H4 (cell line): ENCODE measurements around the gene AP5B1. TPM values are rescaled to one million over a fixed set of nuclear protein-coding genes. Genes with fewer than 3 reads are reported as not detected.
"Not testable (repeated sequence)": the region's sequence is repeated elsewhere in the genome, so short reads cannot be mapped to it uniquely, and the experiment has no call there.

Experiments
- DNase-seq: peaks from one replicate; pipeline ENCODE4 v3.0.0-alpha.2; 2015; ENCODE audit warnings: low spot score
- total RNA-seq: library from RNA; depleted of rRNA; stranded (reverse); fragments of >200 nt; shearing (Covaris generic); gene quantifications from 2 replicates; pipeline ENCODE4 v1.2.3, GENCODE V29; 2014; rRNA removed

The AP5B1 gene
- total RNA-seq, 1 experiment from 2014 or later: 4.6 TPM

DNA sequence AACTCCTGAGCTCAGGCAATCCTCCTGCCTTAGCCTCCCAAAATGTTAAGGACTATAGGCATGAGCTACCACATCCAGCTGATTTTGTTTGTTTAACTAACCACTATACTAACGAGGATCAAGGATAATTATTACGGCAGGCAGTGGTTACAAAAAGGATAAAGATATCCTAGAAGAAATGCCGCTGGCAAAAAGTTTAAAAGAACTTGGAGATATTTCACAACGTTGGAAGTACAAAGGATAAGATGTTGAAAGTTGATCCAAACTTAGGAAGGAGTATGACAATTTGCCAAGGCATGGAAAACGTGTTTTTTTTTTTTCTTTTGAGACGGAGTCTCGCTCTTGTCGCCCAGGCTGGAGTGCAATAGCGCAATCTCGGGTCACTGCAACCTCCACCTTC, 13.4 kb downstream of the AP5B1 start:
- peak; percentile 87 for DNase-seq

DNA sequence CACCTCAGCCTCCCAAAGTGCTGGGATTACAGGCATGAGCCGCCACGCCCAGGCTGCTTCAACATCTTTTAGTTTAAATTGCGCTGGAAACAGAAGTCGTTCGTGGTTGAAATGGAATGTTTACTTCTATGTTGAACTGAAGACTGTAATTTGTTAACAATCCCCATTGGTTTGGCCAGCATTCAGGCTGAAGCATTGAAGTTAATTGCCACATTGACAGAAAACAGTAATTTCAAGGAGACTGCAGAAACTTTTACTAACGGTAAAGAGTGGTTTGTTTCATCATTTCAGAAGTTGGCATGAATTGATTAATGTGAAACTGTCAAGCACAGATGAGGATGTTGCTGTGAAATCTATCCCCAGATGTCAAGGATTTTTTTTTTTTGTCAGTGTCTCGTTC, 14.2 kb downstream of the AP5B1 start:
- DNase-seq: peak; percentile 91

DNA sequence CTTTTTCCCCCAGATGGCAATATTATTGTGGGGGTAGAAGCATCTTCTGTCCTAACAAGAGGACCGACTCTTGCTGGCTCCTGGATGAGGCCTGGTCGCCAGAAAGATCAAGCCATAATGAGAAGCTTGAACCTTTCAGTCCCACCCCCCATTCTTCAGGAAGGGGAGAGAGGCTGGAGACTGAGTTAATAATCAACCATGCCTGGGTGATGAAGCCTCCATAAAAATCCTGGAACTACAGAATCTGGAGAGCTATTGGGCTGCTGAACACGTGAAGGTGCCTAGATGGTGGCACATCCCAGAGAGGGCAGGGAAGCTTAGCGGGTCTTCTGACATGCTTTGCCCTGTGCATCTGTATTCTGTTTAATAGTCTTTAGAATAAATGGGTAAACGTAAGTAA, 16.3 kb downstream of the AP5B1 start:
- no peak for DNase-seq

DNA sequence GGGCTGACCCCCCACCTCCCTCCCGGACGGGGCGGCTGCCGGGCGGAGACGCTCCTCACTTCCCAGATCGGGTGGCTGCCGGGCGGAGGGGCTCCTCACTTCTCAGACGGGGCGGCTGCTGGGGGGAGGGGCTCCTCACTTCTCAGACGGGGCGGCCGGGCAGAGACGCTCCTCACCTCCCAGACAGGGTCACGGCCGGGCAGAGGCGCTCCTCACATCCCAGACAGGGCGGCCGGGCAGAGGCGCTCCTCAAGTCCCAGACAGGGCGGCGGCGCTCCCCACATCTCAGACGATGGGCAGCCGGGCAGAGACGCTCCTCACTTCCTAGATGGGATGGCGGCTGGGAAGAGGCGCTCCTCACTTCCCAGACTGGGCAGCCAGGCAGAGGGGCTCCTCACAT, 18.0 kb downstream of the AP5B1 start:
- not testable (repeated sequence) for DNase-seq

DNA sequence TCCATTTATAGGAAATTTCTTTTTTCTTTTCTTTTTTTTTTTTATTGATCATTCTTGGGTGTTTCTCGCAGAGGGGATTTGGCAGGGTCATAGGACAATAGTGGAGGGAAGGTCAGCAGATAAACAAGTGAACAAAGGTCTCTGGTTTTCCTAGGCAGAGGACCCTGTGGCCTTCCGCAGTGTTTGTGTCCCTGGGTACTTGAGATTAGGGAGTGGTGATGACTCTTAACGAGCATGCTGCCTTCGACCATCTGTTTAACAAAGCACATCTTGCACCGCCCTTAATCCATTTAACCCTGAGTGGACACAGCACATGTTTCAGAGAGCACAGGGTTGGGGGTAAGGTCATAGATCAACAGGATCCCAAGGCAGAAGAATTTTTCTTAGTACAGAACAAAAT, 18.6 kb downstream of the AP5B1 start:
- DNase-seq: not testable (repeated sequence)

DNA sequence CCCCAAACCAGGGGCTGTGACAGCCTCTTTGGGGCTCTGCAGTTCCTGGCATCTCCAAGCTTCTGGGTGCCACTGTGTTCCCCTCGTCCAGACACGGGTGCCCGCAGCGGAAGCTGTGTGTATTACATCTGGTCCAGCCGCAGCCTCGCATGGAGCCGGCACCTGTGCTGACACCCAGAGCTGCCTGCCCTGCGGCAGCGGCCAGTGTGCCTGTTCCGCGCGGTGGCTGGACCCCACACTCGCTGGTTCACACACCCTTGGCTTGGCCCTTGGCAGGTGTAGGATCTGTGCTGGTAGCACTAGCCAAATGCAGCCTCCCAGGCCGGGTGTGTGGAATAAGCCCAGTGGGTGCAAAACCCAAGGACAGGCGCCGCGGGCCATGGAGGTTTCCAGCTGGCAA, 35.7 kb downstream of the AP5B1 start:
- no peak for DNase-seq

DNA sequence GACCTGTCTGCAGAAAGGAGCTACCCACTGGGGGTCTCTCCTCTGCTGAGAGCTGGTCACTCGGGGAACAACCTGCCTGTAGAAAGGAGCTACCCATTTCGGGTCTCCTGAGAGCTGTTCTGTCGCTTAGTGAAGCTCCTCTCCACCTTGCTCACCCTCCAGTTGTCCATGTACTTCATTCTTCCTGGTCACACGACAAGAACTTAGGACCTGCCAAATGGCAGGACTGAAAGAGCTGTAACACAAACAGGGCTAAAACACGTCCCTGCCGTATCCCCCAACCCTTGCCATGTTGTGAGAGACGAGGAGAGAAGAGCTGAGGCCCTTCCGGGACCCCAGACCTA, 36.1 kb downstream of the AP5B1 start:
- DNase-seq: no peak

DNA sequence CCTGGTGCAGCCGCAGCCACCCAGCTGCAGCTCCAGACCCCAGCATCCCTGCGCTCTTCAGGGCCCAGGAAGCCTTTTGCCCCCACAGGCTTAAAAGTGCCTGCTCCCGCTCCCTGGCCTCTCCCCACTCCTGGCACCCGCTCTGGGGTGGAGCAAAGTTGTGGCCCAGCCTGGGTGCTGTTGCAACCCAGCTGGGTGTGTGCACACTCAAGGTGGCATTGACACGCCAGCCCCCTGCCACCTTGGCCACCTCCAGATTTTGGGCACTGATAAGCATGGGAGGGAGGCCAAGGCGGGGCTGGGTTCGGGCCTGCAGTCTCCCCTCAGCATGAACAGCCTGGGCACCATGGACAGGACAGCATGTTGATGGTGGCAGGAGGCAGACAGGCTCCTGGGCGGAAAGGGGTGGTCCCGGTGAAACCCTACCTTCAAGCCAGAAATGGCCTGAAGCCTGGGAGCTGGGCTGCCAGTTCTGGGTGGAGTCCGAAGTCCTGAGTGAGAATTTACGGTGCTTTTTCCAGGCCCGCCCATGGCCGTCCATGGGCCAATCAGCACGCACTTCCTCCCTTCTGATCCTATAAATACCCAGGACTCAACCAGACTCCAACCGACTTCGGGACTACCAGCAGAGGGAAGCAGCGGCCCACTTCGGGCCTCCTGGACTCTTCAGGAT, 36.6 kb downstream of the AP5B1 start:
- DNase-seq: no peak

DNA sequence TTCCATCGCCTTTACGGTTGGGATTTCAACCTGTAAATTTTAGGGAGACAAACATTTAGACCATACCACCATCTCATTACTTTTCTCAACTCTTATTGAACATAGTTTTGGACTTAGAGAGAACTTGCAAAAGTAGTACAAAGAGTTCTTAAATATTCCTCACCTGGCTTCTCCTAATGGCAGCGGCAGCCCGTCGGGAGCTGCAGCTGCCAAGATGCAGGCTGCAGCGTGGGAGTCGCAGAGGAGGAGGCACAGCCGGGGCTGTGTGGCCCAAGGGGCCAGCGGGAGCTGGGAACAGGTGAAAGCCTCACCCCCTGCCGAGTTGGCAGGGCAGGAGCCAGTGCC, 37.1 kb downstream of the AP5B1 start:
- no peak for DNase-seq

DNA sequence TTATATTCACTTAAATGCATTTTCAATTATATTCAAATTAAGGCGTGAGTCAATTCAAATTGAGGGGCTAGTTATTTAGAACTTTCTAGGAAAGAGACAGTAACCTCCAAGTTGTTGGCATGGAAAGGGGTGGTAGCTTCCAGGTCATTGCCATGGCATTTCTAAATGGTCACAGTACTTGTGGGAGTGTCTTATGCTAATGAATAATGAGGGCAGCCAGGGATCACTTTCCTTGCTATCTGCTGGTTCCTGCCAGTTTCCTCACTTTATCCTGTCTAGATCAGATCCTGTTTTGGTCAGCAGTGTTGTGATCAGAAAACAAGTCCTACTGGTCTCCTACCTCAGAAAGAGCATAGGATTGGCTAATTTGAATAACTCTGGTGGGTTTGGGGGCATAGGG, 38.4 kb downstream of the AP5B1 start:
- no peak for DNase-seq

DNA sequence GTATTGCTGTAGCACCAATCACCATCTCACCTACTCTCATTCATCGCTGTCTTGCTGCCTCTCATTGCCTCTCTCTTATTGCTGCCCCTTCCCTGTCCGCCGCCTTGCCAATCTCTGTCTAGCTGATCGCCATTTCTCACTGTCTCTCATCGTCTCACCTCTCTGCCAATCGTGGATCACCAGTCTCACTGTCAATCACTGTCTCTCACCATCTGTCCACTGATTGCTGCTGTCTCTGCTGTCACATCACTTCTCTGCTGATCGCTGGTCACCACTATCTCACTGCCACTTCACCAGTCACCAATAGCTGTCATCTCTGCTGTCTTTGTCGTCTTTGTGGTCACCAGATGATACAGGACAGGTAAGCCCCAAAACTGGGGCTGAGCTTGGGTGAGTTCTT, 39.6 kb downstream of the AP5B1 start:
- no peak for DNase-seq

DNA sequence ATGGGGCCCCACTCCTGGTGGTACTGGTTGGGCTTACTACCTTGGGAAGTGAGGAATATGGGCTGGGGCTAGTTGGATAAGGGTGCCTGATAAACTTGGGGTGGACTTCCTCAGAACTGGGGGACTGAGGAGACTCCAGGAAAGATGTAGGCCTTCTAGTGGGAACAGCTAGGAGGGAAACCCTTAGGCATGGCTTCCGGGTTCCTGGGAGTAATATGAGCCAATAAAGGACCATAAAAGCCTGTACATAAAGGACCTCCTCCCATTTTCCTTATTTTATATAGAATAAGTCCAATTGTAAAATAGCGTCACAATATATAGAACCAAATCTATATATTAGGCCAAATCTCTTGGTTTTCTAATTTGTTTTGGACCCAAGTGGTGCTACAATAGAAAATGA, 41.8 kb downstream of the AP5B1 start:
- DNase-seq: no peak

DNA sequence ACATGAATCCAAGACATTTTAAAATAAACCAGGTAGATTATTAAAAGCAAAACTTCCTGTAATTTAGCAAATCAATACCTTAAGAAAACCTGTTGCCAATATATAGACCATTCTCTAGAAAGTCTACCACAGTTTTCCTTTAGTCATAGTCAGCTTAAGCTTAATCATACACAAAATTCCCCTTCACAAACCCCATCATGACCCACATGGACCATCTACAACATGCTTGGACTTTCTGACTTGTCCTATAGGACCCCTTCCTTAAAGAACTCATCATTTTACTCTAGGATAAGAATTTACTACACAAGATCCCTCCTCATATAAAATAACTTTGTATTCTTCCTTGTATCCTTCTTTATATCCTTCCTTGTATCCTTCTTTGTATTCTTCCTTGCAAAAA, 44.0 kb downstream of the AP5B1 start:
- no peak for DNase-seq

DNA sequence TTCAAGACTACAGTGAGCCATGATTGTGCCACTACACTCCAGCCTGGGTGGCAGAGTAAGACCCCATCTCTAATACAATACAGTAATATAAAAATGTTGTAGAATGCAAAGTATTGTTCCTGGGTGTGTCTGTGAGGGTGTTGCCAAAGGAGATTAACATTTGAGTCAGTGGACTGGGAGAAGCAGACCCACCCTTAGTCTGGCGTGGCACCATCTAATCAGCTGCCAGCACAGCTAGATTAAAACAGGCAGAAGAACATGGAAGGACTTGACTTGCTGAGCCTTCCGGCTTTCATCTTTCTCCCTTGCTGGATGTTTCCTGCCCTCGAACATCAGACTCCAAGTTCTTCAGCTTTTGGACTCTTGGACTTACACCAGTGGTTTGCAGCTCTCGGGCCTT, 45.7 kb downstream of the AP5B1 start:
- DNase-seq: not testable (repeated sequence)

DNA sequence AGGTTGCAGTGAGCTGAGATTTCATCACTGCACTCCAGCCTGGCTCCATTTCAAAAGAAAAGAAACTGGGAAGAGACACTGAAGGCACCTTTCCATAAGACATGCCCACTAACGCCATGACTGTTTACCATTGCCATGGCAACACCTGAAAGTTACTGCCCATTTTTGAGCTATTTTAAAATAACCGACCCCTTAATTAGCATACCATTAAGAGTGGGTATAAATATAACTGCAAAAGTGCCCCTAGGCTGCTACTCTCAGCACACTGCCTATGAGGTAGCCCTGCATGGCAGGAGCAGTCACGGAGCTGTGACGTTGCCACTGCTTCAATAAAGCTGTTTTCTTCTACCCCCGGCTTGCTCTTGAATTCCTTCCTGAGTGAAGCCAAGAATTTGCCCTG, 50.3 kb downstream of the AP5B1 start:
- no peak for DNase-seq

DNA sequence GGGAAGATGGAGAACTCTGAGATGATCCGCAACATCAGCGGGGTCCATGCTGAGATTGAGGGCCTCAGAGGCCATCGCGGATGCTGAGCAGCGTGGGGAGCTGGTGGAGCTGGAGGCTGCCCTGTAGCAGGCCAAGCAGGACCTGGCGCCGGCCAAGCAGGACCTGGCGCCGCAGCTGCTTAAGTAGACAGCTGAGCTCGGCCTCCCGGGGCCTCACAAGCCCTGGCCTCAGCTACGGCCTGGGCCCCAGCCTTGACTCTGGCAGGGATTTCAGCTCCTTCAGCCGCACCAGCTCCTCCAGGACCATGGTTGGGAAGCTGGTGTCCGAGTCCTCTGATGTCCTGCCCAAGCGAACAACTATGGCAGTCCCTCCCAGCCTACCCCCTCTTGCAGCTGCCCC, 52.9 kb downstream of the AP5B1 start:
- DNase-seq: no peak

DNA sequence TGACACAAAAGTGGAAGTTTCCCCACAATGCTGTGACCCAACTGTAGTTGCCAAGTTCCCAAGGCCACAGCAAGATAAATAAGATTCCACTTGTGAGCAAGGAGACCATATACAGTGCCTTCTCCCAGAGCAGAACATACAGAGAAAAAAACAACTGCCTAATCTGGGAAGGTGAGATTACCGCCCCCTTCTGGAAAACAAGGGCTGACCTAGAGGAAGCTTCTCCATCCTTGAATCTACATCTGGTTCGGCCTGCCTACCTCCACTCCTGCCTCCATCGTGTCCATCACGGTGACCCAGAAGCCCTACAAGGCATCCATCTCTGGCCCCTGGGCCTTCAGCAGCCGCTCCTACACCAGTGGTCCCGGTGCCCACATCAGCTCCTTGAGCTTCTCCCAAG, 54.1 kb downstream of the AP5B1 start:
- DNase-seq: no peak

Other genes with a start within 250 kb of the AP5B1 start
- gene LTBP3, start 222.6 kb downstream of the AP5B1 start, total RNA-seq: 4.2 and 6.3 TPM in 2 replicates
- gene ZNRD2, start 210.5 kb downstream of the AP5B1 start, total RNA-seq: 73.8 and 80.1 TPM in 2 replicates
- 27.5 and 43.1 TPM in 2 replicates for gene FAM89B, start 208.4 kb downstream of the AP5B1 start, total RNA-seq
- 27.9 and 40.0 TPM in 2 replicates for gene EHBP1L1, start 204.9 kb downstream of the AP5B1 start, total RNA-seq
- not detected in 2 replicates for gene KCNK7, start 185.2 kb downstream of the AP5B1 start, total RNA-seq
- 7.4 and 9.1 TPM in 2 replicates for gene MAP3K11, start 166.8 kb downstream of the AP5B1 start, total RNA-seq
- gene PCNX3, start 165.2 kb downstream of the AP5B1 start, total RNA-seq: 11.7 TPM in 2 replicates
- 11.3 and 18.4 TPM in 2 replicates for gene SIPA1, start 142.9 kb downstream of the AP5B1 start, total RNA-seq
- 26.3 and 48.1 TPM in 2 replicates for gene RELA, start 118.1 kb downstream of the AP5B1 start, total RNA-seq
- gene KAT5, start 68.7 kb downstream of the AP5B1 start, total RNA-seq: 39.1 and 45.1 TPM in 2 replicates
- gene RNASEH2C, start 60.2 kb downstream of the AP5B1 start, total RNA-seq: 24.2 and 36.1 TPM in 2 replicates
- not detected in 2 replicates for gene OVOL1, start 6.1 kb upstream of the AP5B1 start, total RNA-seq
- not detected in 2 replicates for gene SNX32, start 53.0 kb upstream of the AP5B1 start, total RNA-seq
- 1,250 and 1,621 TPM in 2 replicates for gene CFL1, start 77.2 kb upstream of the AP5B1 start, total RNA-seq
- gene MUS81, start 79.5 kb upstream of the AP5B1 start, total RNA-seq: 13.6 and 20.0 TPM in 2 replicates
- 0.33 and 3.9 TPM in 2 replicates for gene EFEMP2, start 91.8 kb upstream of the AP5B1 start, total RNA-seq
- gene CTSW, start 98.9 kb upstream of the AP5B1 start, total RNA-seq: not detected in 2 replicates
- gene FIBP, start 107.5 kb upstream of the AP5B1 start, total RNA-seq: 175 and 231 TPM in 2 replicates
- gene CCDC85B, start 109.7 kb upstream of the AP5B1 start, total RNA-seq: 35.8 and 44.2 TPM in 2 replicates
- gene FOSL1, start 119.4 kb upstream of the AP5B1 start, total RNA-seq: 12.9 and 18.0 TPM in 2 replicates
- 13.4 and 14.3 TPM in 2 replicates for gene C11orf68, start 138.1 kb upstream of the AP5B1 start, total RNA-seq
- gene DRAP1, start 138.4 kb upstream of the AP5B1 start, total RNA-seq: 181 and 235 TPM in 2 replicates
- gene TSGA10IP, start 164.5 kb upstream of the AP5B1 start, total RNA-seq: not detected in 2 replicates
- 43.3 and 43.4 TPM in 2 replicates for gene SART1, start 180.8 kb upstream of the AP5B1 start, total RNA-seq
- 20.7 and 32.4 TPM in 2 replicates for gene EIF1AD, start 221.2 kb upstream of the AP5B1 start, total RNA-seq
- gene BANF1, start 221.5 kb upstream of the AP5B1 start, total RNA-seq: 31.5 and 85.2 TPM in 2 replicates
- gene CST6, start 231.0 kb upstream of the AP5B1 start, total RNA-seq: not detected in 2 replicates
- 2.6 and 4.6 TPM in 2 replicates for gene CATSPER1, start 245.5 kb upstream of the AP5B1 start, total RNA-seq